PC-3 (cell line): ENCODE measurements around the gene GALNT18. TPM values are rescaled to one million over a fixed set of nuclear protein-coding genes. Genes with fewer than 3 reads are reported as not detected.

ENCODE experiments used
- ATAC-seq: fragments of 200-7000 bp; cut with Tn5 transposase; 2 replicates; pipeline ENCODE4 v1.9.1; 2020; ENCODE audit warnings: mild to moderate bottlenecking, moderate library complexity
- BruUV-seq: library from RNA; stranded (reverse); fragments of 400-500 nt; replicated peaks from 2 replicates; lab custom pipeline; 2021; lab: Mats Ljungman, UMichigan
- CTCF ChIA-PET: fragments of 300-600 bp; sonication (Branson Sonifier 250); formaldehyde crosslinking; loops from one replicate; lab custom pipeline; 2022; ENCODE audit warnings: antibody characterized with exemption; lab: Charles Lee
- POLR2A ChIA-PET: fragments of 300-600 bp; sonication (Branson Sonifier 250); formaldehyde crosslinking; loops from one replicate; lab custom pipeline; 2022; ENCODE audit warnings: antibody characterized with exemption; ENCODE audit not compliant: unreplicated experiment; lab: Charles Lee
- DNase-seq: peaks from one replicate; pipeline ENCODE4 v3.0.0-alpha.2; 2015
- H2AFZ ChIP-seq: fragments of 300-600 bp; sonication (generic); 2 replicates; pipeline ENCODE4 v1.6.0; 2016; ENCODE audit warnings: antibody characterized with exemption, low read length
- H3F3A ChIP-seq: fragments of 300-600 bp; sonication (generic); one replicate; pipeline ENCODE4 v1.6.0; 2017; ENCODE audit warnings: antibody characterized with exemption, low read length, control low read depth, mild to moderate bottlenecking; ENCODE audit not compliant: unreplicated experiment
- H3K27ac ChIP-seq: fragments of 300-600 bp; sonication (generic); 2 replicates; pipeline ENCODE4 v1.5.1; 2016; ENCODE audit warnings: mild to moderate bottlenecking, low read length
- H3K27me3 ChIP-seq: fragments of 300-600 bp; sonication (generic); 2 replicates; pipeline ENCODE4 v1.6.1; 2016; ENCODE audit warnings: low read length, mixed read lengths
- H3K36me3 ChIP-seq: fragments of 300-600 bp; sonication (generic); 2 replicates; pipeline ENCODE4 v1.6.1; 2016; ENCODE audit warnings: low read depth, mixed run types, low read length, mixed read lengths
- H3K4me1 ChIP-seq: fragments of 300-600 bp; sonication (generic); 2 replicates; pipeline ENCODE4 v1.5.1; 2016; ENCODE audit warnings: low read length; ENCODE audit not compliant: insufficient read depth
- H3K4me2 ChIP-seq: fragments of 300-600 bp; sonication (generic); 2 replicates; pipeline ENCODE4 v1.6.0; 2016; ENCODE audit warnings: low read length
- H3K4me3 ChIP-seq: fragments of 300-600 bp; sonication (generic); 2 replicates; pipeline ENCODE4 v1.5.1; 2016; ENCODE audit warnings: mild to moderate bottlenecking, low read length, mixed read lengths
- H3K79me2 ChIP-seq: fragments of 300-600 bp; sonication (generic); 2 replicates; pipeline ENCODE4 v1.6.1; 2017; ENCODE audit warnings: low read length, mixed read lengths
- H3K9ac ChIP-seq: fragments of 300-600 bp; sonication (generic); 2 replicates; pipeline ENCODE4 v1.6.0; 2016; ENCODE audit warnings: mild to moderate bottlenecking, low read length
- H3K9me2 ChIP-seq: fragments of 300-600 bp; sonication (generic); replicated peaks from 2 replicates; pipeline ENCODE4 v1.6.1; 2016; ENCODE audit warnings: mixed run types, low read length, mixed read lengths
- H3K9me3 ChIP-seq: fragments of 300-600 bp; sonication (generic); 2 replicates; pipeline ENCODE4 v1.6.1; 2016; ENCODE audit warnings: low read length, mixed read lengths
- H4K20me1 ChIP-seq: fragments of 300-600 bp; sonication (generic); 2 replicates; pipeline ENCODE4 v1.6.1; 2016; ENCODE audit warnings: low read length, mixed read lengths
- EZH2 ChIP-seq: fragments of 300-600 bp; sonication (generic); IDR thresholded peaks from one replicate; pipeline ENCODE4 v1.6.1; 2017; ENCODE audit warnings: antibody characterized with exemption, mild to moderate bottlenecking, low read length; ENCODE audit not compliant: unreplicated experiment
- EZH2phosphoT487 ChIP-seq: fragments of 300-600 bp; sonication (generic); IDR thresholded peaks from 2 replicates; pipeline ENCODE4 v1.6.1; 2018; ENCODE audit warnings: mild to moderate bottlenecking, antibody characterized with exemption, low read length, borderline replicate concordance
- intact Hi-C: fragments of 100-400 bp; cut with micrococcal nuclease; formaldehyde crosslinking; loops from 2 replicates; pipeline ENCODE4 v1.9.0; 2023
- total RNA-seq: library from RNA; depleted of rRNA; stranded (reverse); fragments of >200 nt; gene quantifications from 2 replicates; pipeline ENCODE4 v1.2.3, GENCODE V29; 2014
- TF ChIP-seq, protein P1 (sequence below): fragments of 300-600 bp; sonication (generic); conservative IDR thresholded peaks from 2 replicates; pipeline ENCODE4 v1.5.1; 2017; ENCODE audit warnings: antibody characterized with exemption, low read depth, mild to moderate bottlenecking, low read length

Gene GALNT18
- total RNA-seq, 1 experiment from 2014 or later, result 34.5 TPM

DNA sequence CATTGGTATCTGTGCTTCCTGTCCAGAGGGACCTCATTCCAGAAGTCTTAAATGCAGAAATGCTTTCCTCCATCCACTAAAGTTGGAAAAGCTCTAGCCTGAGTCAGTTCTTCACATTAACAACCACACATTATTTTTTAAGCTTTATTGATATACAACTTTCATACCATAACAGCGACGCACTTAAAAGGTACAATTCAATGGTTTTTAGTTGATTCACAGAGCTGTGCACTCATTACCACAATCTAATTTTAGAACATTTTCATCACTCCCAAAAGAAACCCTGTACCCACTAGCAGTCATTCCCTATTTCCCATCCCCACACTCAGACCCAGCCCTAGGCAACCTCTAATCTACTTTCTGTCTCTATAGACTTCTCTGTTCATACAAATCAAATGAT lies 27.6 kb downstream of the GALNT18 start:
- ATAC-seq, result no peak

DNA sequence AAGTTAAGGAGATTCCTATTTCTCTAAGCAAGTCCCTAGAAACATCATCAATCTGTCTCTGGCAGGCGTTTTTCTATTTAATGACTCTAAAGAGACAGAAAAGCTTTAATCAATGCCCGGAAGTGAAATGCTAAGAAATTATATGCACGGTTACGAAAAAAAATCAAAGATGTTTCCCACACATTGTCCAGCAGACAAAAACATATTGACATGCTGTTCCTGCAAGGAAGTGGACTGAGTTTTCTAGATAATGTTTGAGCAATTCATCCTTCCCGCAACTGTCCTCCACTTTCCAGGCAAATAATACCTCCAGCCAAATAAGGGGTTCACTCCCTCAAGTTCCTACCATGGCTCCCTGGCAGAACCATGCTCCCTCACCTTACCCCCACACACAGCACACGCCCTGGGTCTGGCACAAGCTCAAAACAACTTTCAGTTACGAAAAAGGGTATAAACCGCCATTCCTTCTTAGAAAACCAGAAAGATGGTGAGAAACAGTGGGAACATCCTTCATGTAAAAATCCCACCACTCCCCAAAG lies 29.6 kb downstream of the GALNT18 start:
- Histone ChIP-seq H3K36me3 (no peaks in the 10 kb centered on the region), H3K4me1 (peaks cover 17% of the 10 kb centered on the region), H4K20me1 (no peaks in the 10 kb centered on the region), H3K4me3 (no peak overlapping the region), H2AFZ (no peak overlapping the region), H3K9me3 (no peaks in the 10 kb centered on the region), H3K9ac (no peak overlapping the region), H3K4me2 (no peak overlapping the region), H3K27me3 (no peaks in the 10 kb centered on the region), H3K9me2 (no peaks in the 10 kb centered on the region), H3F3A (no peaks in the 10 kb centered on the region), H3K79me2 (peaks cover 27% of the 10 kb centered on the region), H3K27ac (no peak overlapping the region)
- CTCF ChIA-PET, result no interaction called here
- TF ChIP-seq EZH2phosphoT487, result no peak
- TF ChIP-seq EZH2, result no peak
- TF ChIP-seq, protein P1, sequence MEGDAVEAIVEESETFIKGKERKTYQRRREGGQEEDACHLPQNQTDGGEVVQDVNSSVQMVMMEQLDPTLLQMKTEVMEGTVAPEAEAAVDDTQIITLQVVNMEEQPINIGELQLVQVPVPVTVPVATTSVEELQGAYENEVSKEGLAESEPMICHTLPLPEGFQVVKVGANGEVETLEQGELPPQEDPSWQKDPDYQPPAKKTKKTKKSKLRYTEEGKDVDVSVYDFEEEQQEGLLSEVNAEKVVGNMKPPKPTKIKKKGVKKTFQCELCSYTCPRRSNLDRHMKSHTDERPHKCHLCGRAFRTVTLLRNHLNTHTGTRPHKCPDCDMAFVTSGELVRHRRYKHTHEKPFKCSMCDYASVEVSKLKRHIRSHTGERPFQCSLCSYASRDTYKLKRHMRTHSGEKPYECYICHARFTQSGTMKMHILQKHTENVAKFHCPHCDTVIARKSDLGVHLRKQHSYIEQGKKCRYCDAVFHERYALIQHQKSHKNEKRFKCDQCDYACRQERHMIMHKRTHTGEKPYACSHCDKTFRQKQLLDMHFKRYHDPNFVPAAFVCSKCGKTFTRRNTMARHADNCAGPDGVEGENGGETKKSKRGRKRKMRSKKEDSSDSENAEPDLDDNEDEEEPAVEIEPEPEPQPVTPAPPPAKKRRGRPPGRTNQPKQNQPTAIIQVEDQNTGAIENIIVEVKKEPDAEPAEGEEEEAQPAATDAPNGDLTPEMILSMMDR, result no peak
- POLR2A ChIA-PET, result no interaction called here
- ATAC-seq, result no peak
- no peak for DNase-seq
- intact Hi-C loops, result no loop called here
- BruUV-seq, result no TSS peak

More for the DNA sequence above, 27.6 kb downstream of the GALNT18 start:
- Histone ChIP-seq H3K4me3 (no peak overlapping the region), H3K9me3 (no peaks in the 10 kb centered on the region), H2AFZ (no peak overlapping the region), H3K9ac (no peak overlapping the region), H4K20me1 (no peaks in the 10 kb centered on the region), H3F3A (no peaks in the 10 kb centered on the region), H3K9me2 (no peaks in the 10 kb centered on the region), H3K36me3 (no peaks in the 10 kb centered on the region), H3K4me2 (no peak overlapping the region), H3K4me1 (no peaks in the 10 kb centered on the region; the same call in 1 of the 2 replicates), H3K27me3 (no peaks in the 10 kb centered on the region), H3K79me2 (peaks cover 18% of the 10 kb centered on the region), H3K27ac (no peak overlapping the region)
- intact Hi-C loops, result no loop called here
- no TSS peak for BruUV-seq
- DNase-seq, result no peak
- TF ChIP-seq, protein P1, result no peak
- TF ChIP-seq EZH2 (no peak), EZH2phosphoT487 (no peak)
- CTCF ChIA-PET, result no interaction called here
- POLR2A ChIA-PET, result interaction anchor here (0.5 kb wide), 1 partner anchor 26 kb away, joined by 3 read pairs; no protein-coding TSS in a partner anchor

DNA sequence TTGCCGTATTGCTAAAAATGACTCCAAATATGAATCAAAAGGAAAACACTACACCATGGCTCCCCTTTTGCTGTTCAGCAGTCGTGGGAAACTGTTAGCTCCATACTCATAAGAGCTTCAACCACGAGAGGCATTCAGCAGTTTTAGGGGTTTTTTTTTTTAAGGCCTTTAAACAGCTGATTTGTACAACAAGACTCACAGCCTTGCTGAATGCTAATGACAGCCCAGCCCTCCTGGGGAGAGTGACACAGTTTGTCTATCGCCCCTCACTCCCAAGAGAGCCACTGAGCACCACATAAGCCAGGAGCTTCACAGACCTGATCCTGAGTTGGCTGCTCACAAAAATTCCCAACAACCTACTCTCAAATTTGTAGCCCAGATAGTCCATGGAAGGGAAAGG lies 32.4 kb downstream of the GALNT18 start:
- TF ChIP-seq EZH2phosphoT487, result no peak
- no TSS peak for BruUV-seq
- CTCF ChIA-PET, result no interaction called here
- POLR2A ChIA-PET, result interaction anchor here (0.6 kb wide), 1 partner anchor 56 kb away, joined by 3 read pairs; no protein-coding TSS in a partner anchor
- Histone ChIP-seq H3K36me3 (no peaks in the 10 kb centered on the region), H3K4me3 (no peak overlapping the region), H3K4me1 (peaks cover 31% of the 10 kb centered on the region), H3K9ac (no peak overlapping the region), H3K27ac (no peak overlapping the region), H3K79me2 (peaks cover 46% of the 10 kb centered on the region), H4K20me1 (no peaks in the 10 kb centered on the region), H3K9me3 (no peaks in the 10 kb centered on the region), H3F3A (peaks cover 3% of the 10 kb centered on the region), H3K27me3 (no peaks in the 10 kb centered on the region), H2AFZ (no peak overlapping the region), H3K9me2 (no peaks in the 10 kb centered on the region), H3K4me2 (no peak overlapping the region)
- no peak for DNase-seq
- no peak for ATAC-seq
- intact Hi-C loops, result no loop called here
